Uterus (tissue), 4 donors: ENCODE measurements around the gene RAB22A. TPM values are rescaled to one million over a fixed set of nuclear protein-coding genes. Genes with fewer than 3 reads are reported as not detected.

Experiments
- DNase-seq, 2 donors: peaks; one replicate each; pipeline ENCODE4 v3.0.0-alpha.2; 2019 to 2020
- H3K27ac ChIP-seq, 2 donors: fragments of 200-600 bp; sonication (generic); 1 replicate in 1 of 2; 2 replicates in 1 of 2; pipeline ENCODE4 v1.5.1; 2016 to 2018
- H3K27me3 ChIP-seq, 2 donors: fragments of 200-600 bp; sonication (generic); one replicate each; pipeline ENCODE4 v1.5.1; 2018 to 2019; ENCODE audit warnings: control low read depth in 1 of 2
- H3K36me3 ChIP-seq, 2 donors: fragments of 200-600 bp; sonication (generic); one replicate each; pipeline ENCODE4 v1.5.1; 2019; ENCODE audit warnings: control low read depth in 1 of 2
- H3K4me1 ChIP-seq, 2 donors: fragments of 200-600 bp; sonication (generic); one replicate each; pipeline ENCODE4 v1.5.1; 2018 to 2019; ENCODE audit warnings: control low read depth in 1 of 2
- H3K4me3 ChIP-seq, 2 donors: fragments of 200-600 bp; sonication (generic); 1 replicate in 1 of 2; 2 replicates in 1 of 2; pipeline ENCODE4 v1.5.1; 2018 to 2019; ENCODE audit warnings: mild to moderate bottlenecking in 1 of 2
- H3K9me3 ChIP-seq, 2 donors: fragments of 200-600 bp; sonication (generic); one replicate each; pipeline ENCODE4 v1.5.1; 2019; ENCODE audit warnings: control low read depth in 1 of 2
- CTCF ChIP-seq, 4 experiments: fragments of 200-600 bp in 2 of 4; fragments of 450-650 bp in 2 of 4; sonication (generic) in 2 of 4; IDR thresholded peaks; one replicate each; pipeline ENCODE4 v1.5.1; 2016 to 2019; ENCODE audit warnings: antibody characterized with exemption in 4 of 4, mild to moderate bottlenecking in 2 of 4, moderate library complexity in 1 of 4
- POLR2A ChIP-seq, 2 donors: fragments of 450-650 bp; IDR thresholded peaks; one replicate each; pipeline ENCODE4 v1.6.1; 2016; ENCODE audit warnings: antibody characterized with exemption in 2 of 2, mild to moderate bottlenecking in 1 of 2, moderate library complexity in 1 of 2
- intact Hi-C: fragments of 100-400 bp; cut with DNase I; formaldehyde crosslinking; loops from one replicate; pipeline ENCODE4 v1.15.1; 2023; ENCODE audit warnings: low total_unique reads
- total RNA-seq, 4 donors: library from RNA; depleted of rRNA in 3 of 4; stranded (reverse); fragments of >200 nt in 3 of 4; gene quantifications; one replicate each; pipeline versions ENCODE4 v1.1.0 to v1.2.4, GENCODE V29; 2014 to 2023
- donor health status: DM: yes; HTN: yes; CAD: no.

The RAB22A gene
- total RNA-seq, 4 donors from 2014 or later = 9.5 to 29.7 (median 23.3) TPM

GRCh38 chr20:58342104-58342945 is 32.8 kb downstream of the RAB22A start:
- intact Hi-C loops = no loop called here
- H3K4me3 ChIP-seq = no peak overlapping the region

GRCh38 chr20:58344741-58345140 is 35.2 kb downstream of the RAB22A start:
- intact Hi-C loops = no loop called here
- Histone ChIP-seq H3K4me3 (no peak overlapping the region), H3K9me3 (no peaks in the 10 kb centered on the region), H3K4me1 (peaks cover 0 to 3% of the 10 kb centered on the region in 2 donors), H3K27ac (no peak overlapping the region), H3K27me3 (no peaks in the 10 kb centered on the region), H3K36me3 (no peaks in the 10 kb centered on the region)
- no peak for TF ChIP-seq POLR2A (IDR thresholded peaks at IDR 0.05)
- no peak for TF ChIP-seq CTCF (IDR thresholded peaks at IDR 0.05)
- no peak for DNase-seq

More at GRCh38 chr20:58342104-58342945, 32.8 kb downstream of the RAB22A start:
- Histone ChIP-seq H3K9me3 (no peaks in the 10 kb centered on the region), H3K4me1 (peaks cover 0 to 3% of the 10 kb centered on the region in 2 donors), H3K27me3 (no peaks in the 10 kb centered on the region), H3K27ac (no peak overlapping the region), H3K36me3 (no peaks in the 10 kb centered on the region)
- DNase-seq = no peak
- no peak for TF ChIP-seq POLR2A (IDR thresholded peaks at IDR 0.05)
- no peak for TF ChIP-seq CTCF (IDR thresholded peaks at IDR 0.05)

- Histone ChIP-seq H3K4me3 (no peak overlapping the region), H3K27ac (no peak overlapping the region), H3K36me3 (no peaks in the 10 kb centered on the region), H3K27me3 (no peaks in the 10 kb centered on the region), H3K4me1 (no peaks in the 10 kb centered on the region), H3K9me3 (no peaks in the 10 kb centered on the region)
- no peak for TF ChIP-seq POLR2A (IDR thresholded peaks at IDR 0.05)
- TF ChIP-seq CTCF (IDR thresholded peaks at IDR 0.05) = no peak
- DNase-seq = no peak
- intact Hi-C loops = no loop called here
Observed at GRCh38 chr20:58349570-58349969, 40.1 kb downstream of the RAB22A start.

- H3K9me3 ChIP-seq = no peaks in the 10 kb centered on the region
- intact Hi-C loops = no loop called here
Observed at GRCh38 chr20:58352468-58352867, 43.0 kb downstream of the RAB22A start.

More at GRCh38 chr20:58352468-58352867, 43.0 kb downstream of the RAB22A start:
- Histone ChIP-seq H3K27ac (no peak overlapping the region), H3K27me3 (no peaks in the 10 kb centered on the region), H3K36me3 (no peaks in the 10 kb centered on the region), H3K4me1 (no peaks in the 10 kb centered on the region), H3K4me3 (no peak overlapping the region)
- no peak for DNase-seq
- TF ChIP-seq CTCF (IDR thresholded peaks at IDR 0.05) = no peak
- no peak for TF ChIP-seq POLR2A (IDR thresholded peaks at IDR 0.05)
